Lower leg skin (tissue), 4 donors: ENCODE results near the gene MT1G. TPM values are rescaled to one million over a fixed set of nuclear protein-coding genes. Genes with fewer than 3 reads are reported as not detected.
A peak's percentile ranks its signal among the peaks of the same experiment; 100 is the strongest.
"Not testable (repeated sequence)": the region's sequence is repeated elsewhere in the genome, so short reads cannot be mapped to it uniquely, and the experiment has no call there.

ENCODE experiments used
- DNase-seq, 2 donors: peaks; one replicate each; pipeline ENCODE4 v3.0.0-alpha.2; 2019; ENCODE audit warnings: low spot score in 2 of 2
- H3K4me3 ChIP-seq: fragments of 200-600 bp; sonication (generic); 2 replicates; pipeline ENCODE4 v1.5.1; 2017; ENCODE audit warnings: mild to moderate bottlenecking, low read depth; ENCODE audit not compliant: poor library complexity, severe bottlenecking
- POLR2A ChIP-seq, 2 donors: fragments of 450-650 bp; IDR thresholded peaks; one replicate each; pipeline ENCODE4 v1.6.1; 2016 to 2017; ENCODE audit warnings: antibody characterized with exemption in 2 of 2, mild to moderate bottlenecking in 1 of 2, moderate library complexity in 1 of 2
- WGBS, 2 donors: methylation state at CpG; one replicate each; pipeline ENCODE4 v1.1.5; 2018; 5-methylcytosine and 5-hydroxymethylcytosine counted together
- intact Hi-C: fragments of 100-400 bp; cut with DNase I; formaldehyde crosslinking; loops from one replicate; pipeline ENCODE4 v1.15.0; 2023; ENCODE audit warnings: low total_unique reads
- total RNA-seq, 4 donors: library from RNA; depleted of rRNA; stranded (reverse); fragments of >200 nt; gene quantifications; one replicate each; pipeline ENCODE4 v1.1.0, GENCODE V29; 2016
- TF ChIP-seq, protein P1 (sequence below), 3 donors: fragments of 450-650 bp; IDR thresholded peaks; one replicate each; pipeline ENCODE4 v1.5.1; 2016; ENCODE audit warnings: antibody characterized with exemption in 3 of 3, mild to moderate bottlenecking in 3 of 3, moderate library complexity in 2 of 3

The MT1G gene
- total RNA-seq = 10 to 100 TPM in 2 of 4 donors, 1 to 10 TPM in 1, not detected in 1; 5.6 to 46.4 (median 37.8) TPM

DNA sequence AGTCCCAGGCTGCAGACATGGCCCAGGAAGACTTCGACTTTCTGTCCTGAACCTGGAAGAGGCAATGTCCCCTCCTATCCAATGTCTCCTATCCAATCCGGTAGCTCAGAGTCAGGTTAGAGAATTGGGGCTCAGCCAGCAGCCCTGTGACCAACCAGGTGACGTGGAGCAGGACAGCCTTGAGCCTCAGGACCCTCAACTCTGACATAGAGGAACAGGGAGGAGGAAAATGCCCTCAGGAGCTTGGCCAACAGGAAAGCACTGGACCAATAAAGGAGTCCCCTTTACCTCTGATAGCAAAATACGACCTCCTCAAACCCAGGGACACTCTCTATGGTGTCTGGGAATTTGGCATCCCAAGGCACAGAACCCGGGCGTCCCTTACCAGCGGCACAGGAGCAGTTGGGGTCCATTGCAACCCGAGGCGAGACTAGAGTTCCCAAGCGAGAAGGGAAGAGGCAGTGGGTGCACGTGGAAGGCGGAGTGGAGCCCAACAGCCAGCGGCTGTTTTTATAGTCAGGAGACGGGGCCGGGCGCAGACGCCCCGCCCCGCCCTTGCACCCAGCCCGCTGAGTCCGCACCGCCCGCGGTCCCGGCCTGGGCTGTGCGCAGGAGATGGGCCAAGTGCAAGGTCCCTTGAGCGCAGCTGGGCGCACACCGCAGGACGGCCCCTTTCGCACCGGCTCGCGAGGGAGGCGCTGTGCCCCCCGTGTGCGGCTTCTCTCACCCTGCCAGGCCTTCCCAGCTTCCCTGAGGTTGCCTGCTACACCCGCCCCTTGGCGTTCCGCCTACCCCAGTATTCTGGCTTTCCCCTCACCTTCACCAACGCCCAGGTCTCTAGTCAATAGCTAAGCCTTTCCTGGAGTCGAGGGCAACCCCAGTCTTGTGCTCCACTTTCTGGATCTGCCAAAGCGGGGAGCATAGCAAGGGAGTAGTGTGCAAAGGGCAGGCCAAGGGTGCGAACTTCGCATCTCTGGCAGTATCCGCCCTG lies at the start of gene MT1G:
Gene MT1G (minus strand): TSS at position 485 of the 991 bp plus-strand sequence. CDS start 72 bp downstream, at position 413.
- peak in 1 of 2 donors; percentile 91 for DNase-seq
- 18 to 21% methylated on average over 23 to 31 of the region's 46 CpGs for WGBS, 2 donors
- H3K4me3 ChIP-seq = no peak within 1 kb of the TSS
- intact Hi-C loops = no loop called here
- TF ChIP-seq POLR2A (IDR thresholded peaks at IDR 0.05) = no peak
- TF ChIP-seq, protein P1, sequence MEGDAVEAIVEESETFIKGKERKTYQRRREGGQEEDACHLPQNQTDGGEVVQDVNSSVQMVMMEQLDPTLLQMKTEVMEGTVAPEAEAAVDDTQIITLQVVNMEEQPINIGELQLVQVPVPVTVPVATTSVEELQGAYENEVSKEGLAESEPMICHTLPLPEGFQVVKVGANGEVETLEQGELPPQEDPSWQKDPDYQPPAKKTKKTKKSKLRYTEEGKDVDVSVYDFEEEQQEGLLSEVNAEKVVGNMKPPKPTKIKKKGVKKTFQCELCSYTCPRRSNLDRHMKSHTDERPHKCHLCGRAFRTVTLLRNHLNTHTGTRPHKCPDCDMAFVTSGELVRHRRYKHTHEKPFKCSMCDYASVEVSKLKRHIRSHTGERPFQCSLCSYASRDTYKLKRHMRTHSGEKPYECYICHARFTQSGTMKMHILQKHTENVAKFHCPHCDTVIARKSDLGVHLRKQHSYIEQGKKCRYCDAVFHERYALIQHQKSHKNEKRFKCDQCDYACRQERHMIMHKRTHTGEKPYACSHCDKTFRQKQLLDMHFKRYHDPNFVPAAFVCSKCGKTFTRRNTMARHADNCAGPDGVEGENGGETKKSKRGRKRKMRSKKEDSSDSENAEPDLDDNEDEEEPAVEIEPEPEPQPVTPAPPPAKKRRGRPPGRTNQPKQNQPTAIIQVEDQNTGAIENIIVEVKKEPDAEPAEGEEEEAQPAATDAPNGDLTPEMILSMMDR (IDR thresholded peaks at IDR 0.05) = no peak

DNA sequence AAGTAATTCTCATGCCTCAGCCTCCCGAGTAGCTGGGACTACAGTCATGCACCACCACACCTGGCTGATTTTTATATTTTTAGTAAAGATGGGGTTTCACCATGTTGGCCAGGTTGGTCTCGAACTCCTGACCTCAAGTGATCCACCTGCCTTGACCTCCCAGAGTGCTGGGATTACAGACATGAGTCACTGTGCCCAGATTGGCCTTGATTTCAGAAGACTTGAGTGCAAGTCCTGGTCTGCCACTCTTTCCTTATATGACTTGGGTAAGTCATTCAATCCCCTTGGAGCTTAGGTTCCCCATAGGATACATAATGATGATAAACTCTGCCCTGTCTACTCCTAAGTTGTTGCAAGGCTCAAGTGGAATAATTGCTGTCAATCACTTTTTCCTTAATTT lies 49.7 kb upstream of the MT1G start:
- WGBS, 2 donors = 91 to 97% methylated on average over 2 of the region's 2 CpGs
- intact Hi-C loops, H3K4me3 ChIP-seq, DNase-seq: not testable (repeated sequence)

DNA sequence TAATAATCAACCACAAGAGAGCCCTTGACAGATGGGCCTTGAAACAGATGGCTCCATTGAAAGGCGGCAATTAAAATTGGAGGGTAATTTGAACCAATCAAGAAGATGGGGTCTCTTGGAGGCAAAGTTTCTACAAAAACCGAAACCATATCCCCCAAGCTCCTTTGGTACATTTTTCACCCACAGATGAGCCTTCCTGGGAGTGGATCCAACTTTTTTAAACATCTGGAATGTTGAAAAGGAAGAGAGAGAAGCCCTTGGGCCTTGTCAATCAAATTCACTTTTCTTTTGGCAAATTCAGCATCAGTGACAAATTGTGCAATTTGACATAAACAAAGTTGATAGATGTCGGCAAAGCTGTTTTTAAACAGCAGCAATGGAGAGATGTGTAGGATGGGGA lies 48.9 kb upstream of the MT1G start:
- TF ChIP-seq, protein P1 (IDR thresholded peaks at IDR 0.05) = no peak
- no peak for TF ChIP-seq POLR2A (IDR thresholded peaks at IDR 0.05)
- no peak for DNase-seq

DNA sequence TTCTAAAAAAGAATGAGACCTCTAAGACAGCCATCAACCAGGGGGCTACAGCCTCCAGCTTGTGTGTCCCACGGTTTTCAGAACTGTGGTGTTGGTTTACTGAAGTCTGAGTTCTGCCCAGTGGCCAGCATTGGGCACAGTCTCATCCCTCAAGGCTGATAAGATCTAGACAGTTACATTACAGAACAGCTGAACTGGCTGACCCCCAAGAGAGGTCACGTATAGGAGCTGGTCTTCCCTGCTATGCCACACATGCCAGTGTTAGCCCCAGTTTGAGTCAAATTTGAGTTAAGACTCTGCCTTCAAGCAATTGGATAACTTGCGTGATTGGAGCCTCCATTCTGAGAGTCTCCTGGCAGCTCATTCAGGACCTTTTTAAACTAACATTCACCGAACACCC lies 47.3 kb upstream of the MT1G start:
- no peak overlapping the region for H3K4me3 ChIP-seq
- intact Hi-C loops = no loop called here
- TF ChIP-seq POLR2A (IDR thresholded peaks at IDR 0.05) = no peak
- TF ChIP-seq, protein P1 (IDR thresholded peaks at IDR 0.05) = no peak
- DNase-seq = no peak
- 83 to 88% methylated on average over 4 of the region's 4 CpGs for WGBS, 2 donors

More for the DNA sequence above, 48.9 kb upstream of the MT1G start:
- H3K4me3 ChIP-seq = no peak overlapping the region
- WGBS, 2 donors = 55 to 64% methylated on average over 3 of the region's 3 CpGs
- intact Hi-C loops = no loop called here

DNA sequence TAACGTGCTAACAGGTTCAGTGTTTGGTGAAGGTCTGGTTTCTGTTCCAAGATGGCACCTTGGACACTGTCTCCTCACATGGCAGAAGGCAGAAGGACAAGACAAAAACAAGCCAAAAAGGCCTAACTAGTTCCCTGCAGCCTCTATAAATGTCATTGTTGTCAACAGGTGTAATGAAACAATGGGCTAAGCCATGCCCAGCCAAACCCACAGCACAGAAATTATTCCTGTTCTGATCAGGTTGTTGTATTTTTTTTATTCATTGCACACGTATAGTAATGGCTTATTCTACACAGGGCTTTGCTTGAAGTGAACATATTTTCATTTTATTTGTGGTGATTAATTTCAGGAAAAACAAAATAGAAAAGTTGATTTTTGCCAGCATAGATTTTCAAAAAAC lies 45.9 kb upstream of the MT1G start:
- intact Hi-C loops = no loop called here
- DNase-seq = peak in 1 of 2 donors; percentile 37
- WGBS, 2 donors = 90 to 92% methylated on average over 2 of the region's 2 CpGs
- H3K4me3 ChIP-seq = no peak overlapping the region
- no peak for TF ChIP-seq POLR2A (IDR thresholded peaks at IDR 0.05)
- TF ChIP-seq, protein P1 (IDR thresholded peaks at IDR 0.05) = no peak

DNA sequence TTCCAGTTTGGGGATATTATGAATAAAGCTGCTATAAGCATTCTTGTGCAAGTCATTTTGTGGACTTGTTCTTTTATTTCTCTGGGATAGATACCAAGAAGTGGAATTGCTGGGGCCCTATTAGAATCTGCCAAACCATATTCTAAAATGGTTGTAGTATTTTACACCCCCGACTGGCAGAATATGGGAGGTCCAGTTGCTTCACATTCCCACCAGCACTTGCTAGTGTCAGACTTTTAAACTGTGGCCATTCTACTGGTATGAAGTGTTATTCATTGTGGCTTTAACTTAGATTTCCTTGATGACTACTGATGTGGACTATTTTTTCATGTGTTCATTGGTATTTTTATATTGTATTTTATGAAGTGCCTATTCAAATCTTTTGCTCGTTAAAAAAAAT lies 44.0 kb upstream of the MT1G start:
- no peak overlapping the region for H3K4me3 ChIP-seq

More for the DNA sequence above, 44.0 kb upstream of the MT1G start:
- intact Hi-C loops = no loop called here
- DNase-seq = no peak
- WGBS, 2 donors = 89 to 94% methylated on average over 2 of the region's 2 CpGs
- TF ChIP-seq, protein P1 (IDR thresholded peaks at IDR 0.05) = no peak
- no peak for TF ChIP-seq POLR2A (IDR thresholded peaks at IDR 0.05)
